BLaER1 treated with 17β-estradiol and CSF1 and Interleukin-3, amounts not matched to agents 10 nM and 100 nM (cell line): Measurements from ENCODE around the gene SIAH3.
A peak's percentile ranks its signal among the peaks of the same experiment; 100 is the strongest.

Experiments used
- H3K27ac ChIP-seq, 11 experiments: shearing (Covaris generic); formaldehyde crosslinking; 2 replicates each; pipeline ENCODE4 v1.8.1; 2022
- H3K27me3 ChIP-seq, 11 experiments: shearing (Covaris generic); formaldehyde crosslinking; 2 replicates each; pipeline ENCODE4 v1.8.1; 2022
- H3K36me3 ChIP-seq, 11 experiments: shearing (Covaris generic); formaldehyde crosslinking; 2 replicates each; pipeline ENCODE4 v1.8.1; 2022
- H3K4me1 ChIP-seq, 10 experiments: shearing (Covaris generic); formaldehyde crosslinking; 2 replicates each; pipeline ENCODE4 v1.8.1; 2022
- H3K4me2 ChIP-seq, 11 experiments: shearing (Covaris generic); formaldehyde crosslinking; 2 replicates each; pipeline ENCODE4 v1.8.1; 2022
- H3K4me3 ChIP-seq, 10 experiments: shearing (Covaris generic); formaldehyde crosslinking; 2 replicates each; pipeline ENCODE4 v1.8.1; 2022
- H3K9ac ChIP-seq, 11 experiments: shearing (Covaris generic); formaldehyde crosslinking; 2 replicates each; pipeline ENCODE4 v1.8.1; 2022
- H3K9me3 ChIP-seq, 11 experiments: shearing (Covaris generic); formaldehyde crosslinking; replicated peaks in 1 of 11; 2 replicates each; pipeline ENCODE4 v1.8.1; 2022
- H4K20me1 ChIP-seq, 11 experiments: shearing (Covaris generic); formaldehyde crosslinking; 2 replicates each; pipeline ENCODE4 v1.8.1; 2022
- Cebpa-rat ChIP-seq, 11 experiments: shearing (Covaris generic); IDR thresholded peaks; 2 replicates each; pipeline ENCODE4 v1.8.1; 2022

The SIAH3 gene

GRCh38 chr13:45798851-45799250 lies 52.7 kb downstream of the SIAH3 start:
- no peaks in the 10 kb centered on the region for H3K4me1 ChIP-seq

GRCh38 chr13:45796426-45797235 lies 54.9 kb downstream of the SIAH3 start:
- Histone ChIP-seq H3K4me2 (no peak overlapping the region), H3K27ac (no peak overlapping the region), H3K4me1 (no peaks in the 10 kb centered on the region), H3K36me3 (no peaks in the 10 kb centered on the region), H3K27me3 (no peaks in the 10 kb centered on the region), H3K4me3 (no peak overlapping the region), H4K20me1 (no peaks in the 10 kb centered on the region), H3K9ac (no peak overlapping the region), H3K9me3 (peaks cover 8 to 21% (median 11%) of the 10 kb centered on the region in 11 experiments; a peak in 16 of 22 replicates)
- no peak for TF ChIP-seq Cebpa-rat (IDR thresholded peaks at IDR 0.05)

More at GRCh38 chr13:45798851-45799250, 52.7 kb downstream of the SIAH3 start:
- no peaks in the 10 kb centered on the region for H3K36me3 ChIP-seq
- no peak overlapping the region for H3K4me3 ChIP-seq
- no peak overlapping the region for H3K9ac ChIP-seq
- no peaks in the 10 kb centered on the region for H3K27me3 ChIP-seq
- H3K9me3 ChIP-seq = peaks cover 6 to 13% (median 8%) of the 10 kb centered on the region in 11 experiments; a peak in 16 of 22 replicates
- no peaks in the 10 kb centered on the region for H4K20me1 ChIP-seq
- no peak for TF ChIP-seq Cebpa-rat (IDR thresholded peaks at IDR 0.05)
- H3K27ac ChIP-seq = no peak overlapping the region
- H3K4me2 ChIP-seq = no peak overlapping the region

GRCh38 chr13:45792827-45793303 lies 58.7 kb downstream of the SIAH3 start:
- TF ChIP-seq Cebpa-rat (IDR thresholded peaks at IDR 0.05) = no peak
- H3K36me3 ChIP-seq = no peaks in the 10 kb centered on the region
- no peaks in the 10 kb centered on the region for H4K20me1 ChIP-seq
- no peaks in the 10 kb centered on the region for H3K4me1 ChIP-seq
- H3K4me3 ChIP-seq = no peak overlapping the region
- peaks cover 8 to 21% (median 11%) of the 10 kb centered on the region in 11 experiments; a peak in 16 of 22 replicates for H3K9me3 ChIP-seq
- H3K9ac ChIP-seq = no peak overlapping the region
- H3K27ac ChIP-seq = no peak overlapping the region
- no peaks in the 10 kb centered on the region for H3K27me3 ChIP-seq
- H3K4me2 ChIP-seq = no peak overlapping the region

GRCh38 chr13:45788011-45788410 lies 63.5 kb downstream of the SIAH3 start:
- Histone ChIP-seq H3K36me3 (no peaks in the 10 kb centered on the region), H3K4me2 (no peak overlapping the region), H3K27me3 (no peaks in the 10 kb centered on the region), H3K27ac (no peak overlapping the region), H3K4me1 (peaks cover 0 to 14% (median 5%) of the 10 kb centered on the region in 10 experiments; a peak in 9 of 20 replicates), H3K4me3 (no peak overlapping the region), H3K9ac (no peak overlapping the region), H3K9me3 (0 out of 22 replicates have a peak, but pooled peaks cover 0 to under 1% (median 0%) of the 10 kb centered on the region in 11 experiments), H4K20me1 (no peaks in the 10 kb centered on the region)
- TF ChIP-seq Cebpa-rat (IDR thresholded peaks at IDR 0.05) = no peak

GRCh38 chr13:45787346-45787745 lies 64.2 kb downstream of the SIAH3 start:
- Histone ChIP-seq H3K9me3 (no peaks in the 10 kb centered on the region), H3K4me1 (peaks cover 0 to 16% (median 7%) of the 10 kb centered on the region in 10 experiments; a peak in 9 of 20 replicates), H3K4me2 (no peak overlapping the region), H3K4me3 (no peak overlapping the region), H3K36me3 (no peaks in the 10 kb centered on the region), H4K20me1 (no peaks in the 10 kb centered on the region), H3K9ac (no peak overlapping the region), H3K27me3 (no peaks in the 10 kb centered on the region), H3K27ac (no peak overlapping the region)
- no peak for TF ChIP-seq Cebpa-rat (IDR thresholded peaks at IDR 0.05)

GRCh38 chr13:45786293-45786920 lies 65.1 kb downstream of the SIAH3 start:
- Histone ChIP-seq H3K4me1 (peaks cover 0 to 24% (median 10%) of the 10 kb centered on the region in 10 experiments; a peak in 9 of 20 replicates), H3K27me3 (no peaks in the 10 kb centered on the region), H3K9me3 (no peaks in the 10 kb centered on the region), H3K9ac (no peak overlapping the region), H3K4me2 (peak overlapping the region in 7 of 11 experiments; percentile 2 to 23 (median 10); a peak in 8 of 22 replicates), H3K27ac (no peak overlapping the region), H3K4me3 (no peak overlapping the region), H3K36me3 (no peaks in the 10 kb centered on the region), H4K20me1 (no peaks in the 10 kb centered on the region)
- no peak for TF ChIP-seq Cebpa-rat (IDR thresholded peaks at IDR 0.05)

GRCh38 chr13:45784755-45785675 lies 66.5 kb downstream of the SIAH3 start:
- Histone ChIP-seq H3K4me3 (no peak overlapping the region), H3K4me1 (peaks cover 0 to 25% (median 10%) of the 10 kb centered on the region in 10 experiments; a peak in 9 of 20 replicates), H3K27ac (no peak overlapping the region), H4K20me1 (no peaks in the 10 kb centered on the region), H3K9ac (no peak overlapping the region), H3K36me3 (no peaks in the 10 kb centered on the region), H3K9me3 (no peaks in the 10 kb centered on the region), H3K4me2 (no peak overlapping the region), H3K27me3 (no peaks in the 10 kb centered on the region)
- TF ChIP-seq Cebpa-rat (IDR thresholded peaks at IDR 0.05) = no peak

- no peak for TF ChIP-seq Cebpa-rat (IDR thresholded peaks at IDR 0.05)
- no peak overlapping the region for H3K27ac ChIP-seq
- no peaks in the 10 kb centered on the region for H3K9me3 ChIP-seq
- H3K36me3 ChIP-seq = no peaks in the 10 kb centered on the region
- H3K4me3 ChIP-seq = no peak overlapping the region
- H3K4me2 ChIP-seq = no peak overlapping the region
- no peak overlapping the region for H3K9ac ChIP-seq
- no peaks in the 10 kb centered on the region for H3K27me3 ChIP-seq
- peaks cover 0 to 25% (median 10%) of the 10 kb centered on the region in 10 experiments; a peak in 9 of 20 replicates for H3K4me1 ChIP-seq
- no peaks in the 10 kb centered on the region for H4K20me1 ChIP-seq
Measured at GRCh38 chr13:45783346-45784043, 68.1 kb downstream of the SIAH3 start.
